Spleen (tissue), 7 donors: ENCODE measurements around the gene DDX60.
"Not testable (repeated sequence)": the region's sequence is repeated elsewhere in the genome, so short reads cannot be mapped to it uniquely, and the experiment has no call there.

Experiments used
- CTCF ChIP-seq, 11 experiments: fragments of 200-600 bp in 7 of 11; fragments of 450-650 bp in 4 of 11; sonication (generic) in 4 of 11; IDR thresholded peaks in 8 of 11; conservative IDR thresholded peaks in 3 of 11; 1 replicate in 7 of 11; 2 replicates in 4 of 11; pipeline versions ENCODE4 v1.4.0 to v1.8.0; 2016 to 2021; ENCODE audit warnings: antibody characterized with exemption in 11 of 11, inconsistent platforms in 4 of 11, mild to moderate bottlenecking in 1 of 11
- POLR2A ChIP-seq, 3 donors: fragments of 450-650 bp; IDR thresholded peaks; one replicate each; pipeline ENCODE4 v1.5.1; 2017; ENCODE audit warnings: antibody characterized with exemption in 3 of 3, mild to moderate bottlenecking in 1 of 3
- POLR2AphosphoS5 ChIP-seq, 3 donors: sonication (generic); formaldehyde crosslinking; IDR thresholded peaks; one replicate each; pipeline ENCODE4 v1.5.1; 2017; ENCODE audit warnings: antibody characterized with exemption in 3 of 3
- donor health status: DM: no; HTN: no; CAD: no; lungs with moderate emphysema.
- donor health status: DM: no; HTN: no; CAD: no.
- donor health status: DM: no; HTN: no; CAD: no.

DNA sequence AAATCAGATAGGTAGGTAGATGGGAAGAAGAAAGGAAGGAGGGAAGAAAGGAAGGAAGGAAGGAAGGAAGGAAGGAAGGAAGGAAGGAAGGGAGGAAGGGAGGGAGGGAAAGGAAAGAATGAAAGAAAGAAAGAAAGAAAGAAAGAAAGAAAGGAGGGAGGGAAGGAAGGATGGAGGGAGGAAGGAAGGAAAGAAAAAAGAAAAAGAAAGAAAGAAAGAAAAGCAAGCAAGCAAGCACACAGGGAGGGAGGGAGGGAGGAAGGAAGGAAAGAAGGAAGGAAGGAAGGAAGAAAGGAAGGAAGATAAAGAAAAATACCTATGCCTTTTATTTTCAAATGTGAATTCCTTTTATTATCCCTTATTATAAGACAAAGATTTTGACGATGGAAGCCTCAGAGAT lies 32.7 kb downstream of the DDX60 start:
- not testable (repeated sequence) for TF ChIP-seq POLR2AphosphoS5 (IDR thresholded peaks at IDR 0.05); CTCF (IDR thresholded peaks at IDR 0.05 in 8 of 11, conservative IDR thresholded peaks at IDR 0.05 in 3 of 11); POLR2A (IDR thresholded peaks at IDR 0.05)
